Sigmoid colon (tissue), 7 donors: ENCODE data around the gene FAM50B. TPM values are rescaled to one million over a fixed set of nuclear protein-coding genes. Genes with fewer than 3 reads are reported as not detected.

Experiments
- DNase-seq: peaks from one replicate; pipeline ENCODE4 v3.0.0-alpha.2; 2019
- H3K27ac ChIP-seq, 4 donors: fragments of 200-600 bp; sonication (generic); one replicate each; pipeline ENCODE4 v1.5.1; 2016 to 2019; ENCODE audit warnings: mild to moderate bottlenecking in 1 of 4
- H3K27me3 ChIP-seq, 3 donors: fragments of 200-600 bp; sonication (generic); one replicate each; pipeline ENCODE4 v1.5.1; 2019; ENCODE audit warnings: mild to moderate bottlenecking in 1 of 3
- H3K36me3 ChIP-seq, 4 donors: fragments of 200-600 bp; sonication (generic); one replicate each; pipeline ENCODE4 v1.5.1; 2016 to 2019
- H3K4me1 ChIP-seq, 4 donors: fragments of 200-600 bp; sonication (generic); one replicate each; pipeline ENCODE4 v1.5.1; 2017 to 2019
- H3K4me3 ChIP-seq, 4 donors: fragments of 200-600 bp; sonication (generic); one replicate each; pipeline ENCODE4 v1.5.1; 2017 to 2019; ENCODE audit warnings: mild to moderate bottlenecking in 2 of 4, moderate library complexity in 1 of 4
- H3K9me3 ChIP-seq, 4 donors: fragments of 200-600 bp in 3 of 4; sonication (generic) in 3 of 4; one replicate each; pipeline versions ENCODE4 v1.5.1 to v1.6.1; 2013 to 2019
- EP300 ChIP-seq, 4 donors: sonication (generic); formaldehyde crosslinking; IDR thresholded peaks; one replicate each; pipeline ENCODE4 v1.6.1; 2017; ENCODE audit warnings: antibody characterized with exemption in 4 of 4
- POLR2A ChIP-seq, 2 donors: fragments of 450-650 bp; IDR thresholded peaks; one replicate each; pipeline ENCODE4 v1.6.1; 2016; ENCODE audit warnings: antibody characterized with exemption in 2 of 2, mild to moderate bottlenecking in 2 of 2, moderate library complexity in 2 of 2
- POLR2AphosphoS5 ChIP-seq, 4 donors: sonication (generic); formaldehyde crosslinking; IDR thresholded peaks; one replicate each; pipeline ENCODE4 v1.6.1; 2017; ENCODE audit warnings: antibody characterized with exemption in 4 of 4
- WGBS, 2 donors: extraction: QIAGEN DNeasy Blood & Tissue Kit; methylation state at CpG; one replicate each; pipeline ENCODE4 v1.1.7; 2013; 5-methylcytosine and 5-hydroxymethylcytosine counted together
- intact Hi-C: fragments of 100-400 bp; cut with DNase I; formaldehyde crosslinking; loops from one replicate; pipeline ENCODE4 v1.15.1; 2023
- polyA plus RNA-seq, 3 donors: library from polyadenylated mRNA; stranded (reverse); fragments of 200-250 nt; gene quantifications; one replicate each; pipeline ENCODE4 v1.2.3, GENCODE V29; 2013
- total RNA-seq, 4 donors: library from RNA; depleted of rRNA; stranded (reverse); fragments of >200 nt; gene quantifications; one replicate each; pipeline ENCODE4 v1.1.0, GENCODE V29; 2016
- TF ChIP-seq, protein P1 (sequence below), 4 experiments: fragments of 450-650 bp in 3 of 4; fragments of 200-600 bp in 1 of 4; IDR thresholded peaks; one replicate each; pipeline ENCODE4 v1.5.1; 2016 to 2019; ENCODE audit warnings: antibody characterized with exemption in 4 of 4, mild to moderate bottlenecking in 3 of 4, moderate library complexity in 2 of 4
- donor health status: healthy with polysubstance abuse.
- donor health status: Bipolar disorder and iron deficiency.
- donor health status: healthy.

Gene FAM50B
- total and polyA plus RNA-seq, 7 donors: 2.5 to 16.1 (median 9.6) TPM

DNA sequence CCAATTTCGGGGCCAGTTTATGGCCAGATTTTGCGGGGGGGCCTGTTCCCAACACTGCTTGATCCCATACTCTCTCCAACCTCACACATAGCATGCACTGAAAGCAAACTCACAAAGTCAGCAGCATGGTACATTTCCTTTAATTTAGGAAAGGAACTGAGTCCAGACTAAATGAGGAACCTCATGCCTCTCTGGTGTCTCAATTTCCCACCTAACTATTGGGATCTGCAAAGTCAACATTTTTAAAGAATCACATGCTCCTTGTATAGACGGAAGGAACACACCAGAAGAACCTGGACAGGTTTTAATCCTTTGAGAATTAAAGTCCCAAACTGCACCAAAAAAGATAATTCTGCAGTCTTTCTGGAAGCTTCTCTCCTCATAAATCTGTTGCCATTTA lies 33.3 kb downstream of the FAM50B start:
- TF ChIP-seq EP300 (IDR thresholded peaks at IDR 0.05) (no peak), POLR2A (IDR thresholded peaks at IDR 0.05) (no peak), POLR2AphosphoS5 (IDR thresholded peaks at IDR 0.05) (no peak)
- TF ChIP-seq, protein P1, sequence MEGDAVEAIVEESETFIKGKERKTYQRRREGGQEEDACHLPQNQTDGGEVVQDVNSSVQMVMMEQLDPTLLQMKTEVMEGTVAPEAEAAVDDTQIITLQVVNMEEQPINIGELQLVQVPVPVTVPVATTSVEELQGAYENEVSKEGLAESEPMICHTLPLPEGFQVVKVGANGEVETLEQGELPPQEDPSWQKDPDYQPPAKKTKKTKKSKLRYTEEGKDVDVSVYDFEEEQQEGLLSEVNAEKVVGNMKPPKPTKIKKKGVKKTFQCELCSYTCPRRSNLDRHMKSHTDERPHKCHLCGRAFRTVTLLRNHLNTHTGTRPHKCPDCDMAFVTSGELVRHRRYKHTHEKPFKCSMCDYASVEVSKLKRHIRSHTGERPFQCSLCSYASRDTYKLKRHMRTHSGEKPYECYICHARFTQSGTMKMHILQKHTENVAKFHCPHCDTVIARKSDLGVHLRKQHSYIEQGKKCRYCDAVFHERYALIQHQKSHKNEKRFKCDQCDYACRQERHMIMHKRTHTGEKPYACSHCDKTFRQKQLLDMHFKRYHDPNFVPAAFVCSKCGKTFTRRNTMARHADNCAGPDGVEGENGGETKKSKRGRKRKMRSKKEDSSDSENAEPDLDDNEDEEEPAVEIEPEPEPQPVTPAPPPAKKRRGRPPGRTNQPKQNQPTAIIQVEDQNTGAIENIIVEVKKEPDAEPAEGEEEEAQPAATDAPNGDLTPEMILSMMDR (IDR thresholded peaks at IDR 0.05): no peak
- intact Hi-C loops: no loop called here
- H3K27me3 ChIP-seq: no peaks in the 10 kb centered on the region
- H3K27ac ChIP-seq: no peak overlapping the region
- H3K36me3 ChIP-seq: no peaks in the 10 kb centered on the region
- H3K4me3 ChIP-seq: no peak overlapping the region
- no peaks in the 10 kb centered on the region for H3K9me3 ChIP-seq
- no peak for DNase-seq
- H3K4me1 ChIP-seq: peaks cover 0 to 12% (median 4%) of the 10 kb centered on the region in 4 donors
- 88 to 91% methylated on average over 3 of the region's 3 CpGs for WGBS, 2 donors

DNA sequence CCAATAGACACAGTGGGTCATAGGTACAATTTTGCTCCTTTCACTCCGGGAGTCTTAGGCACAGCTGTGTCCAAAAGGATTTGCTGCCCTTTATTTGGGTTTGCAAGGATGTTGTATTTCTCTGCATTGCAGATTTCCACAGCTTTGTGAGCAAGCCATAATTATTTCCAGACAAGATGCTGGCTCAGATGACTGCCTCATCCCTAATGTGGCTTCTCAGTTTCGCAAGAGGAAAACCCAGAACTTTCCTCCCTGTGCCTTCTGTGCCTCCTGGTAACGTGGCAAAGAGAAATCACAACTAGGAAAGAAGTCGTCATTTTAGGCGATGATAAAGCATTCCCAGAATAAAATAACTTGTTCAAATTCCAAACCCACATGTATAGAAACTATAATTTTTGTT lies 33.7 kb downstream of the FAM50B start:
- TF ChIP-seq, protein P1 (IDR thresholded peaks at IDR 0.05): no peak
- TF ChIP-seq POLR2A (IDR thresholded peaks at IDR 0.05) (no peak), POLR2AphosphoS5 (IDR thresholded peaks at IDR 0.05) (peak in 3 of 4 donors; percentile 21 to 52 (median 25)), EP300 (IDR thresholded peaks at IDR 0.05) (no peak)
- no peaks in the 10 kb centered on the region for H3K27me3 ChIP-seq
- no peak overlapping the region for H3K4me3 ChIP-seq
- no peaks in the 10 kb centered on the region for H3K36me3 ChIP-seq
- intact Hi-C loops: no loop called here
- H3K4me1 ChIP-seq: peaks cover 0 to 12% (median 4%) of the 10 kb centered on the region in 4 donors
- 76 to 89% methylated on average over 5 of the region's 5 CpGs for WGBS, 2 donors
- no peaks in the 10 kb centered on the region for H3K9me3 ChIP-seq
- H3K27ac ChIP-seq: peak overlapping the region in 1 of 4 donors; percentile 56
- DNase-seq: no peak

DNA sequence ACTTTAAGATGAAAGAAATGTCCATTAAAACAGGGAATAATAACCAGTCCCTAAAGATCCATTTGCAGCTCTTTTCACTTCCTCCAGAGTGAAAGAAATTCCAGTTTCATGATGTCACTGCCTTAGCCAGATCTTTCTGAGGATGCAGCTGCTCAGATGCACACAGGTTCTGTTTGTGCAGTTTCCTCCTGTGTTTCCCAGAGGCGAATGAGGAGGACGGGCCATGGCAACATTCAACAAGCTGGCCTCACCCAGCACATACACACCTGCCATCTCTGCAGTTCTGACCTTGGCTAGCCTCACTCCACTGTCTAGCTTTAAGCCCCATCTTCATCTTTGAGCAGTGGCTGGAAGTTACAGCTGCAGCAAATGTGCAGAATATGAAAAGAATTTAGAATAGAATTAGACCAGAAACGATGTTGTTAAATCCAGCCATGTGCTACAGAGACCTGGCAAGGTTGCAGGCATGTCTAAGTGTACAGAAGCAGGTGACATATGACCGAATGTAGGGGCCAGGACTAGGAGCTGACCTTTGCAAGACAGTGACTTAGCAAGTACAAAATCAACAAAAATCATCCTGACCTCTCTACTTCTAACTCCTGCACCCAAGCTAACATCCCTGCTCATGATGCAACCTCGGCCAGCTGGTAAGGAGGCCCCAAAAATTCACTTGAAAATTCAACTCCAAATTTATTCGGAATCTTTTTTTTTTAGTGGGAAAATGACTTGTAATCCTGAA lies 35.0 kb downstream of the FAM50B start:
- TF ChIP-seq, protein P1 (IDR thresholded peaks at IDR 0.05): no peak
- TF ChIP-seq POLR2AphosphoS5 (IDR thresholded peaks at IDR 0.05): peak in 1 of 4 donors; percentile 30
- H3K36me3 ChIP-seq: no peaks in the 10 kb centered on the region
- peak overlapping the region in 2 of 4 donors; percentile 1 to 56 for H3K27ac ChIP-seq
- no peak for DNase-seq
- no peak overlapping the region for H3K4me3 ChIP-seq
- no peaks in the 10 kb centered on the region for H3K27me3 ChIP-seq
- intact Hi-C loops: no loop called here
- peaks cover 0 to 12% (median 4%) of the 10 kb centered on the region in 4 donors for H3K4me1 ChIP-seq
- no peaks in the 10 kb centered on the region for H3K9me3 ChIP-seq
- WGBS, 2 donors: 35 to 62% methylated on average over 6 of the region's 6 CpGs

DNA sequence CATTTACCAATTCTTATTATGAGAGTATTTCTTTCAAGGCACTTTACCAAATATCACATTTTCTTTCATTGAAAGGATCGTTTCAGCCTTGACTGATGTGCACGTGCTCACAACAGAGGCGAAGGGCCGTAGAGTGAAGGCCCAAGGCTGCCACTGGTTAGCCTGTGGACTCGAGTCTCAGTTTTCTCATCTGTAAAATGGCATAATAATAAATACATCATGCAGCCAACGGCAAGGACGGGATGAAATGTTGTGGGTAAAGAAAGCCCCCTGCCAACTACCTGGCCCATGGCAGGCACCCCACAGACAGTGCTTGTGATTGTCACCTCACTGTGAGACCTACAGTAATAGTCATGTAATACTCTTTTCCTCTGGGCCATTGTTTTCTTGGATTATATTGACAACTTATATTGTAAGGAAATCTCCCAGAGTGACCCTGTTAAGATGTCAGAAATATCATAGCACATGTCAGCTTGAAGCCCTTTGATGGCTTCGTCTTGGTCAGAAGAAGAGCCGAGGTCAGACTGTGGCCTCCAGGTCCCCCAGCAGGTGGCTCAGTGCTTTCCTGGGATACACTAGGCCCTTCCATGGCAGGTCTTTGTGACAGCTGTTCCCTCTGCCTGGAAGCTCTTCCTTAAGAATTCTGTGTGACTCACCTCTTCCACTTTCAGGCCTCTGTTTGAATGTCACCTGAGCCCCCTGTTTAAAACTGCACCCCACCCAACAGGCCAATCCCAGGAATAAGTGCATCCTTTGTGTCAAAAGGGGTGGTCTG lies 36.3 kb downstream of the FAM50B start:
- DNase-seq: no peak
- Histone ChIP-seq H3K4me1 (peaks cover 0 to 12% (median 4%) of the 10 kb centered on the region in 4 donors), H3K4me3 (no peak overlapping the region), H3K27ac (no peak overlapping the region), H3K36me3 (no peaks in the 10 kb centered on the region), H3K9me3 (no peaks in the 10 kb centered on the region), H3K27me3 (no peaks in the 10 kb centered on the region)
- WGBS, 2 donors: 92 to 97% methylated on average over 9 of the region's 9 CpGs
- no peak for TF ChIP-seq POLR2AphosphoS5 (IDR thresholded peaks at IDR 0.05)
- TF ChIP-seq, protein P1 (IDR thresholded peaks at IDR 0.05): peak in 1 of 4 experiments; percentile 7
- intact Hi-C loops: no loop called here
